Testis (tissue), 2 donors: ENCODE data around the gene CHST5.

Experiments used
- CTCF ChIP-seq, 3 experiments: fragments of 450-650 bp in 2 of 3; fragments of 200-600 bp in 1 of 3; sonication (generic) in 1 of 3; IDR thresholded peaks; one replicate each; pipeline ENCODE4 v1.5.1; 2016 to 2019; ENCODE audit warnings: antibody characterized with exemption in 3 of 3, mild to moderate bottlenecking in 2 of 3, moderate library complexity in 1 of 3
- POLR2A ChIP-seq: fragments of 450-650 bp; IDR thresholded peaks from one replicate; pipeline ENCODE4 v1.6.1; 2017; ENCODE audit warnings: antibody characterized with exemption, mild to moderate bottlenecking, moderate library complexity

GRCh38 chr16:75529056-75529905, 6.6 kb downstream of the CHST5 start:
- TF ChIP-seq POLR2A, result no peak
- TF ChIP-seq CTCF (IDR thresholded peaks at IDR 0.05), result no peak
